Measurements from ENCODE around the gene NPBWR2.

The NPBWR2 gene, protein sequence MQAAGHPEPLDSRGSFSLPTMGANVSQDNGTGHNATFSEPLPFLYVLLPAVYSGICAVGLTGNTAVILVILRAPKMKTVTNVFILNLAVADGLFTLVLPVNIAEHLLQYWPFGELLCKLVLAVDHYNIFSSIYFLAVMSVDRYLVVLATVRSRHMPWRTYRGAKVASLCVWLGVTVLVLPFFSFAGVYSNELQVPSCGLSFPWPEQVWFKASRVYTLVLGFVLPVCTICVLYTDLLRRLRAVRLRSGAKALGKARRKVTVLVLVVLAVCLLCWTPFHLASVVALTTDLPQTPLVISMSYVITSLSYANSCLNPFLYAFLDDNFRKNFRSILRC

GRCh38 chr20:64106981-64107735 lies at the start of gene NPBWR2:
Gene NPBWR2 (minus strand): TSS chr20:64107565. CDS start chr20:64106831, 734 bp downstream.
- H3K4me3 ChIP-seq (ENCODE audit: low read depth, low read length), result no peak within 1 kb of the TSS
- TF ChIP-seq CTCF (IDR thresholded peaks at IDR 0.05; ENCODE audit: low read depth, low read length, missing control alignments), result no peak
- DNase-seq (ENCODE audit: low read depth), result no peak

DNA sequence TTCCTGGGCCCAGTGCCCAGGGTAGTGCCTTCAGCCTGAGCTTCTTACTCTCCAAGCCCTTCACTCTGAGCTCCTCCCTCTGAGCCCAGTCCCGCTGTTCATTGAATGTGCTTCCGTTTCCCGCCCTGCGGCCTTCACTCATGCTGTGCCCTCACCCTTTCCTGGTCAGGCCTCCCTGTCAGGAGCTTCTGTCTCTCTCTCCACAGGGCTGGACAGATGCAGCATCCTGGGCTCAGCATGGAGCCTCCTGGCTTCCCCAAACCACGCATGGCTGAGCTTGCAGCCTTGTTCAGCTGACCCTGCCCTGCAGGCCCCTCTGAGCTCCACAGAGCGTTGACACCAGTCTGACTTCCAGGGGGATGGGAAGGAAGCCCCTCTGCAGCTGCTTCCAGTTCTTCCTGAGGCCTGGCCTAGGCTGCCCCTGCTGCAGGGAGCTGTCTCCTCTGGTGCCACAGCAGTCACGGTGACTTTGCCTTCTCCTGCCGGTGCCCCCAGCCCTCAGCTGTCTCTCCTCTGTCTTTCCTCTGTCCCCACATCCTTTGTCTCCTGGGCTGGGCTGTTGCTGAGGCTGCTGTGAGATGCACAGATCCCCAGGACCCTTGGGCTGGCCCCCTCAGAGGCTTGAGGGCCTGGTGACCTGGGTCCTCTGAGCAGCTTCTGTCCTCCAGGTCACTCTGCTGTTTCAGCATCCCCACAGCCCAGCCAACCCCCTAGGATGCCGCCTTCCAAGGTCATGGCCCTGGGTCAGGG lies 48.9 kb upstream of the NPBWR2 start:
- TF ChIP-seq CTCF (IDR thresholded peaks at IDR 0.05; ENCODE audit: low read depth, low read length, missing control alignments), result no peak
- no peak for DNase-seq (ENCODE audit: low read depth)
- no peak overlapping the region for H3K4me3 ChIP-seq (ENCODE audit: low read depth, low read length)

DNA sequence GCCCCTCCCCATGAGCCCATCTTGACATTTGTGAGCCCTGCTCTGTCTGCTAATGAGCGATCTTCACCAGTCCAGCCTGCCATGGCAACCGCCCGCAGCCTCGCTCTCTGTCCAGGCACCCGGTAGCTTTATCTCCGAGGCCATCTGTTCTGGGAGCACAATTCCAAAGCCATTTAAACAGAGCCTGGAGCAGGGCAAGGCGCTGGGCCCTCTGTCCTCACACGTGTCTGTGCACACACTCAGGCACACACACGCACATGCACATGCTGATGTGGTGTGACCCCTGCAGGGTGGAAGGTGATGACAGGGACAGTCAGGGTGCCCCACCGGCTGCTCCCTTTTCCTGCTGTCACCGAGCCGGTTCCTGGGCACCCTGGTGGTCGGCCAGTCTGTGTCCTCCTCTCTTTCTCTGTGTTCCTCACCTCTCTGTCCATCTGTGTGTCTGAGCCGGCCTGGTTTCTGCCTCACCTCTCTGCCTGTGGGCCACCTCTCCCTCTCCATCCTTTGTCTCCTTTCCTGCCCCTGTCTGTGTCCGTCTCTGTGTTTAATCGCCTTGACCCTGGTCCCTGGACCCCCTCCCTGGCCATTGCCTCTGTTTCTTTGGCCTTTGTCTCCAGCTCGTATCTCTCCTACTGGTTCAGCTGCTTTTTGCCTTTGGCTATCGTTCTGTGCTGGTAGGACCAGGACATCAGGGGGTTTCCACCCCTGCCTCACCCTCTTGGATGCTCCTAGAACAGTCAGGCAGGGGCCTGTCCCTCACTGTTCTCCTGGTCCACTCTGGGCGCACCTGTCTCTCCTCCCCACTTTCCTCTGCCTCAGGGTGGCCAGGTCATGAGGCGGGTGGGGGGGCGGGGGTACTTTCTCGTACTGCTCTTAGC lies 48.1 kb upstream of the NPBWR2 start:
- H3K4me3 ChIP-seq (ENCODE audit: low read depth, low read length), result no peak overlapping the region
- TF ChIP-seq CTCF (IDR thresholded peaks at IDR 0.05; ENCODE audit: low read depth, low read length, missing control alignments), result no peak
- DNase-seq (ENCODE audit: low read depth), result no peak

DNA sequence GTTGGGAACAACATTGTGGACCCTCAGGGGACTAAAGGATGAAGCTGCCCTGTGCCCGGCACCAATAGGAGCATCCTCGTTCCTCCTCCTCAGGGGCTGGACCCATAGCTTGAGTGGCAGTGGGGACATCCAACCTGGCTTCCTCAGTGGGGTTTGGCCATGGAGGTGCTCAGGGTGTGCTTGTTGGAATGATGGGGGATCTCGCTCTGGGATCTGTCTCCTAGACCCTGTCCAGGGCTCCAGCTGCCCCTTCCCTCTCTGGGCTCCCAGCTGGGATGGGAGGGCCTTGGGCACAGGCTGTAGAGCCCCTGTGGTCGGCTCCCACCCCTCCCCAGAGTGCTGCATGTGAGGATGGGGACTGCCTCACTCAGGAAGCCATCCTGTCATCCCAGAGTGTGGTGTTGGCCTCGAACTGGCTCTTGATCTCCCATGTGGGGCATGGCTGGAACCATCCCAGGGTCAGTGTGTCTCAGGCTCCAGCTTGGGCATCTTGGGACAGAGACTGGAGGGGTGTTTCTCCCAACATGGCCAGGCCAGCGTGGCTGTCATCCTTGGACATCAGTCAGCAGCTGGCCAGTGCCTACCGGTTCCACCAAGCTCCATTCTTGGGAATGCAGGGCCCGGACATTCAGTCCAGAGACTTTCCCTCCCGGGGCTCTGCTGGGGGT lies 47.4 kb upstream of the NPBWR2 start:
- no peak for DNase-seq (ENCODE audit: low read depth)
- no peak for TF ChIP-seq CTCF (IDR thresholded peaks at IDR 0.05; ENCODE audit: low read depth, low read length, missing control alignments)
- no peak overlapping the region for H3K4me3 ChIP-seq (ENCODE audit: low read depth, low read length)

DNA sequence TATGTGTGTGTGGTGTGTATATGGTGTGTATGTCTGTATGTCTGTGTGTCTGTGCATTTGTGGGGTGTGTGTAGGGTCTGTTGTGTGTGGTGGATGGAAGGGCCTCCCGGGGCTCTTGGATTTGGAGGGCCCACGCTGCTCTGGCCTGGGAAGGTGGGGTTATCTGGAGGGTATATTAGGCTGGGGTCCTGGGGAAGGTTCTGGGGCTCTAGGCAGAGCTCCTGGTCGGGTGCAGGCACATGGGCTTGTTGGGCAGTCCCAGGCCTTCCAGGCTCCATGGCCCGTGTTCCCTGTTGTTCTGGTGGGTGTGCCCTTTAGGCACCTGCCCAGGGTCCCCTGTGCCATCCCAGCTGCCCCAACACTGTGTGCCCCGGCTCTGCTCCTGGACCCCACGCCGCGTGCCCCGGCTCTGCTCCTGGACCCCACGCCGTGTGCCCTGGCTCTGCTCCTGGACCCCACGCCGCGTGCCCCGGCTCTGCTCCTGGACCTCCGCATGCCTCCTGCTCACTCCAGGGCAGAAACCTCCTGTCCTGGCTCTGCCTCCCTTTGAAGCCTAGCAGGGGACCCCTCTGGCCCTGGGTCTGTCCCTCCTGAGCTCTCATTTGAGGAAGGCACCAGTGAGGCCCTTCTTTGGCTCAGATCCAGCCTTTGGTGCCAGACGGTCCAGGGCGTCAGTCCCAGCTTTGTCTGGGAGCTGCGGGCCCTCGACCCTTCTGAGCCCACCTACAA lies 46.7 kb upstream of the NPBWR2 start:
- no peak for TF ChIP-seq CTCF (IDR thresholded peaks at IDR 0.05; ENCODE audit: low read depth, low read length, missing control alignments)
- H3K4me3 ChIP-seq (ENCODE audit: low read depth, low read length), result no peak overlapping the region
- DNase-seq (ENCODE audit: low read depth), result no peak

Data from GM12864 (cell line).